ENCODE results near the gene FCRLB. TPM values are rescaled to one million over a fixed set of nuclear protein-coding genes. Genes with fewer than 3 reads are reported as not detected.

Gene FCRLB
- total and polyA plus RNA-seq, 12 donors, result 0.11 to 0.88 (median 0.32) TPM

DNA sequence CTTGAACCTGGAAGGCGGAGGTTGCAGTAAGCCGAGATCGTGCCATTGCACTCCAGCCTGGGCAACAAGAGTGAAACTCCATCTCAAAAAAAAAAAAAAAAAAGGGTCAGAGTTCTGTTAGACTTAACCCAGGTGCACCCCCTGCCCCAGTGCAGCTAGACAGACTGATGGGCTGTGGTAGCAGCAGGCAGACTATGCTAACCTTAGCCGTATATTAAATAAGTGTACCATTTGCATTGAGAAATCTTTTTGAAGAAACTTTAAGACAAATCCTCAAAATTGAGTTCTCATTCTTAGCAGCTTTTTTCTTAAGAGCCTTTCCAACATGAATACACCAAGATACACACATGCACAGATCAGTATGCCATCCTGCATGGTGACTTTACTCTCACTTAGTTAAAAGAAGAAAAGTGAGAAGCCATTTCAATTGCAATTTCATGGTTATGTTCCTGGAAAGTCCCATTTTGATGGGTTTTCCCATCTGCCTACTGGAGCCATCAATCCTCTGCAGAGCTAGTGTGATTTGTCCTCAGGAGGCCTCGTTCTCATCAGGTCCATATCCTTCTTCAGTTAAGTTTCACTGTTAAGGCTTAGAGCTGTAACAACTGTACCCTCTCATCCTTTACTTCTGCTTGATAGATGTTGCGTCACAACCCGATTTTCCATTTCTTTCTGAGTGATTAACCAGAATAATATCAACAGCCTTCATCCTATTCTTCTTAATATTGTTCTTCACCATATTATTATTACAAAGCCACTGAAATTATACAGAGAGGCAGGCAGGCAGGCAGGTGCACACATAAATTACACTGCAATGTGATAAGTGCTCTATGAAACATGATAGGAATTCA, 7.3 kb downstream of the FCRLB start:
- no peak for DNase-seq
- H3K27ac ChIP-seq, result no peak overlapping the region
- 68 to 88% methylated on average over 7 of the region's 7 CpGs for WGBS, 2 donors
- H3K27me3 ChIP-seq, result peaks cover 0 to 34% (median 0%) of the 10 kb centered on the region in 7 donors
- no peaks in the 10 kb centered on the region for H3K36me3 ChIP-seq
- H3K4me3 ChIP-seq, result no peak overlapping the region
- intact Hi-C loops (cut with DNase I), result no loop called here
- ATAC-seq, result no peak
- H3K9me3 ChIP-seq, result no peaks in the 10 kb centered on the region
- TF ChIP-seq, protein P1, sequence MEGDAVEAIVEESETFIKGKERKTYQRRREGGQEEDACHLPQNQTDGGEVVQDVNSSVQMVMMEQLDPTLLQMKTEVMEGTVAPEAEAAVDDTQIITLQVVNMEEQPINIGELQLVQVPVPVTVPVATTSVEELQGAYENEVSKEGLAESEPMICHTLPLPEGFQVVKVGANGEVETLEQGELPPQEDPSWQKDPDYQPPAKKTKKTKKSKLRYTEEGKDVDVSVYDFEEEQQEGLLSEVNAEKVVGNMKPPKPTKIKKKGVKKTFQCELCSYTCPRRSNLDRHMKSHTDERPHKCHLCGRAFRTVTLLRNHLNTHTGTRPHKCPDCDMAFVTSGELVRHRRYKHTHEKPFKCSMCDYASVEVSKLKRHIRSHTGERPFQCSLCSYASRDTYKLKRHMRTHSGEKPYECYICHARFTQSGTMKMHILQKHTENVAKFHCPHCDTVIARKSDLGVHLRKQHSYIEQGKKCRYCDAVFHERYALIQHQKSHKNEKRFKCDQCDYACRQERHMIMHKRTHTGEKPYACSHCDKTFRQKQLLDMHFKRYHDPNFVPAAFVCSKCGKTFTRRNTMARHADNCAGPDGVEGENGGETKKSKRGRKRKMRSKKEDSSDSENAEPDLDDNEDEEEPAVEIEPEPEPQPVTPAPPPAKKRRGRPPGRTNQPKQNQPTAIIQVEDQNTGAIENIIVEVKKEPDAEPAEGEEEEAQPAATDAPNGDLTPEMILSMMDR (IDR thresholded peaks at IDR 0.05), result no peak
- peaks cover 0 to 44% (median 18%) of the 10 kb centered on the region in 9 donors for H3K4me1 ChIP-seq

DNA sequence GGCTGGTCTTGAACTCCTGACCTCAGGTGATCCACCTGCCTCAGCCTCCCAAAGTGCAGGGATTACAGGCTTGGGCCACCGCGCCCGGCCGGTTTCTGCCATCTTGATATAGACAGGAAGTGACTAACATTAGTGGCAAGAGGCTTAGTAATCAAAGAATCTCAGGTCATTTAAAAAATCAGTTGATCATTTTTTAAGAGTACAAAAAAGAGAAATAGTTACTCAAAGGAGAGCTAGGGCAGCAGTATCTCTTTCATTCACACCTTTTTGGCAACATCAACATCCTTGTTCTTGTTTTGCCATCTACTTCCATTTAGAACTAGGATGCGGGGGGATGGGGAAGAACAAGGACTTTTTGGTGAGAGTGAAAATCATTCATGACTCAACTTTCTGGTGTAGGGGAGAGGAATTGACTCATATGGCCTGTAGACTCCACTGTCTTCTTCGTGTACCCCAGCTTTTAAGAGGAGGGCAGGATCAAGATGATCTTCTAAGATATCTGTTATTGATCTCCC, 8.8 kb downstream of the FCRLB start:
- 70 to 85% methylated on average over 6 of the region's 6 CpGs for WGBS, 2 donors
- intact Hi-C loops (cut with DNase I), result no loop called here
- H3K4me3 ChIP-seq, result no peak overlapping the region
- H3K27me3 ChIP-seq, result peaks cover 0 to 21% (median 0%) of the 10 kb centered on the region in 7 donors
- no peak overlapping the region for H3K27ac ChIP-seq
- TF ChIP-seq, protein P1 (IDR thresholded peaks at IDR 0.05), result no peak
- H3K4me1 ChIP-seq, result peaks cover 0 to 51% (median 18%) of the 10 kb centered on the region in 9 donors
- no peaks in the 10 kb centered on the region for H3K36me3 ChIP-seq
- DNase-seq, result no peak
- H3K9me3 ChIP-seq, result no peaks in the 10 kb centered on the region
- no peak for ATAC-seq

DNA sequence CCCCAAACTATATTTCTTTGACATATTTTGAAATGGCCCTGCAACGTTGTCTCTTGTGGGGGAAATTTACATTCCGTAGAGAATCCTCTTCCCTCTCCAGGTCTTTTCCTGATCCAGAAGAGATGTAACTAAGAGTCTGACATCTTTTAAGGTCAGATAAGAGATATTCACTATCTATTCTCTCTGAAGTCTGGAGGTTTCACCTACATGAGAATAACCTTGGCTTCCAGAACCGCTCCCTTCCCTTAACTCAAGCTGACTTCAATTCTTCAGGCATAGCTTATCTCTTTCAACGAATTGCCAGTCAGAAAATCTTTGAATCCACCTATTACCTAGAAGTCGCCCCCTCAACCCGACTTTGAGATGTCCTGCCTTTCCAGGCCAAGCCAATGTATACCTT, 9.9 kb downstream of the FCRLB start:
- intact Hi-C loops (cut with DNase I), result no loop called here
- H3K4me1 ChIP-seq, result peaks cover 0 to 40% (median 8%) of the 10 kb centered on the region in 9 donors
- DNase-seq (no peak), ATAC-seq (no peak)
- no peak overlapping the region for H3K27ac ChIP-seq
- no peaks in the 10 kb centered on the region for H3K9me3 ChIP-seq
- no peaks in the 10 kb centered on the region for H3K36me3 ChIP-seq
- peaks cover 0 to 13% (median 0%) of the 10 kb centered on the region in 7 donors for H3K27me3 ChIP-seq
- no peak overlapping the region for H3K4me3 ChIP-seq
- 77 to 78% methylated on average over 6 of the region's 6 CpGs for WGBS, 2 donors
- TF ChIP-seq, protein P1 (IDR thresholded peaks at IDR 0.05), result no peak

DNA sequence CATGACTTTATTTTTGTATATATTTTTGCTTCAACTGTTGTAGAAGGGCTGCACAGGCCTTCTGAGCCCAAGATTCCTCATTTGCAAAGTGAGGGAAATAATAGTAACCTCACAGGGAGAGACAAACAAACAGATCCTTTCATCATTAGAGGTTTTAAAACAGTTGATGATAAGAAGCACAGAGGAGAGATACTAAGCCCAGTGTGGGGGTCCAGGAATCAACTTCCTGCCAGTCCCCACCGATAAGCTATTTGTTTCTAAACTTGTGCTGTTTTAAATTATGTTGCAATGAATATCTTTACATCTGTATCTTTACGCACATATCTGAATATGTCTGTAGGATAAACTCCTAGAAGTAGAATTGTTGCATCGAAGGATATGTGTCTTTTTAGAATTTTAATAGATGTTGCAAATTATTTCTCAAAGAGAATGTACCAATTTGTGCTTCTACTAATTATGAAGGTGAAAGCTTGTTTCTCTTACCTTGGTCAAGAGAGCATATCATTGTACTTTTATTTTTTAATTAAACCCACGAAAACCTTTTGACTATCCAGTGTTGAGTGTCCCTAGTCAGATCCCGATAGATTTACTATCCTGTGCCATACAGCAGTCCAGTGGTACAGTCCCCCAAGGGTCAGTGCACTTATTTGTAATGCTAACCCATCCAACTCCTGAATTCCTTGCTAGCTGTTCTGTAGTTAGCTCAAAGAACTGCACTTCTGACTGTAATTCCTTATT, 10.8 kb downstream of the FCRLB start:
- Histone ChIP-seq H3K36me3 (no peaks in the 10 kb centered on the region), H3K4me1 (peaks cover 0 to 39% (median 6%) of the 10 kb centered on the region in 9 donors), H3K27me3 (peaks cover 0 to 13% (median 0%) of the 10 kb centered on the region in 7 donors), H3K4me3 (no peak overlapping the region), H3K27ac (no peak overlapping the region), H3K9me3 (no peaks in the 10 kb centered on the region)
- TF ChIP-seq, protein P1 (IDR thresholded peaks at IDR 0.05), result no peak
- 82 to 83% methylated on average over 5 of the region's 5 CpGs for WGBS, 2 donors
- intact Hi-C loops (cut with DNase I), result no loop called here
- DNase-seq (no peak), ATAC-seq (no peak)
